NCI-H446 (cell line): ENCODE data around the gene FDX2.

ENCODE experiments used
- DNase-seq, 2 experiments: peaks; one replicate each; lab custom pipeline; 2025; lab: John Stamatoyannopoulos, UW

Gene FDX2

DNA sequence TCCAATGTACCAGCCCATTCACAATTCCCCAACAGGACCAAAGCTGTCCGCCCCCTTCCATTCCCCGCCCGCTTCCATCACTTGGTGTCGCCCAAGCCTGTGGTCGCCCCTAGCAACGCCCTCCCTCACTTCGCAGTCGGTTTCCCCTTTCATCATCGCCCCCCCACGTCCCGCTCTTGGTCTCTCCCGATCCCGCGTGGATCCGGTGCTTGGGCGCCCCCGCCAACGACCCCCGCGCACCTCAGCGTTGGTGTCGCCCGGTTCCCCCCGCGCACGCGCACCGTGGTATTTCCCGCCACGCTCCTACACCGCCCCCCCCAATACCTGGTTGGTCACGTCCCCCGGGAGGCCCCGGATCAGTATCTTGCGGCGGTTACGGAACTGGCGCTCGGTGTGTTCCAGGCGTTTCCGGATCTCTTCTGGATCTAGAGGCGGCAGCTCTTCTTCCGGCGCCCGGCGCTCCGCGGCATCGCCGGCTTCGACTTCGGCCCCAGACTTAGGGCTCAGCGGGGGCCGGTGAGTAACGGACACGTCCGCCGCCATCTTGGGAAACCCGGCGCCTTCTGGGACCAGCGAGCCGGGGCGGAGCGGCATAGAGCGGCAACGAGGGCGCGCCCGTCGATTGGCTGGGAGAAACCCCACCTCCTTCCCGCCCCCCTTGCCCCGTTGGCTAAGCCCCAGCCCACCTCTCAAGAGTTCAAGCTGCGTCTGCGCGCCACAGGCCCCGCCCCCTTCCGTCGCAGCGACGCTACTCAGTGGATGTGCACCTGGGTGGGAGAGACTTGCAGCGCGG lies 17.3 kb upstream of the FDX2 start, which contains the start of gene RAVER1:
Gene RAVER1 (minus strand): TSS at position 565 of the 793 bp plus-strand sequence. CDS start 22 bp downstream, at position 543.
- peak; percentile 96 to 99 for DNase-seq

DNA sequence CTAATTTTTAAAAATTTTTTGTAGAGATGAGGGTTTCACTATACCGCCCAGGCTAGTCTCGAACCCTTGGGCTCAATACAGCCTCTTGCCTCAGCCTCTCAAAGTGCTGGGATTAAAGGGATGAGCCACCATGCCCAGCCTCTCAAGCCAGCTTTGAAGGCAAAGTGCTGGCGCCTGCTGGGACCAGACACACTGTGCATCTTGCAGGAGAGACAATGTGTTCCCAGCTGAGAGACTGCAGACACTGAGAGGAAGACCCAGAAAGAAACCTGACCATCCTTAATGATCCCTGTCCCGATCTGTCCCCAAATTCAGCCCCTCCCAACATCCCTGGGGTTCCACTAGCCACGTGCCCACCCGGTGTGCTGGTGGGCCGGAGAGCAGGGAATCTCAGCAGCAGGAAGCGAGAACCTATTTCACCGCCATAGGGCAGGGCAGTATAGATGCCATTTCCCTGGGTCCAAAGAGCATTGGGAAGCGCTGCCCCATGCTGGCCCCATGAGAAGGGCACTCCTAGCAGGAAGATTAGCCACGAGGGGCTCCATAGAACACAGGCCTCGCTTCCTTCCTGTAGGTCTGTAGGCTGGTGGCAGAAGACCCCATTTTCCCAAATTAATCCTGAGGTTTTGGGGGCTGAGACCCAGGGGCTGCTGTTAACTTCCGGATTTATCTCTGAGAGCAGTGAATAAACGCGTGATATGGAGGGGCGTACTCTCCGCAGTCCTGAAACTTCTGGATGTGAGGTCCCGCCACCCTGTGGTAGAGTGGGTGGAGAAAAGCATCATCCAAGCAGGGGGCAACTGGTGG lies 16.5 kb upstream of the FDX2 start:
- DNase-seq: no peak

DNA sequence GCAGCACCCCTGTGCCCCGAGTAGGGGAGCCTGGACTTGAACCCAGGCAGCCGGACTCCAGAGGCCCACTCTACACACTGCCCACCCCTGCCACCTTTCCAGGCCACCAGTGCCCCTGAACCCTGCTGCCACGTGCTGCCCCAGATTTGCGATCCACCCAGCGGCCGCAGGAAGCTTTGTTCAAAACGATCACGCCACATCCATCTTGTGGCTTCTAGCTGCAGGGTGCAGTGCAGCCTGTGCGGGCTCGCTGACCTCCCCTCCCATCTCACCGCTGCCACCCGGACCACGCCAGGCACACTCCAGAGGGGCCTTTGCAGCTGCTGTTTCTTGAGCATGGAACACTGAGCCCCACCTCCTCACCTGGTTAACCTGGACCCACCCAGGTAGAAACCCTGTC lies 13.7 kb upstream of the FDX2 start:
- no peak for DNase-seq

DNA sequence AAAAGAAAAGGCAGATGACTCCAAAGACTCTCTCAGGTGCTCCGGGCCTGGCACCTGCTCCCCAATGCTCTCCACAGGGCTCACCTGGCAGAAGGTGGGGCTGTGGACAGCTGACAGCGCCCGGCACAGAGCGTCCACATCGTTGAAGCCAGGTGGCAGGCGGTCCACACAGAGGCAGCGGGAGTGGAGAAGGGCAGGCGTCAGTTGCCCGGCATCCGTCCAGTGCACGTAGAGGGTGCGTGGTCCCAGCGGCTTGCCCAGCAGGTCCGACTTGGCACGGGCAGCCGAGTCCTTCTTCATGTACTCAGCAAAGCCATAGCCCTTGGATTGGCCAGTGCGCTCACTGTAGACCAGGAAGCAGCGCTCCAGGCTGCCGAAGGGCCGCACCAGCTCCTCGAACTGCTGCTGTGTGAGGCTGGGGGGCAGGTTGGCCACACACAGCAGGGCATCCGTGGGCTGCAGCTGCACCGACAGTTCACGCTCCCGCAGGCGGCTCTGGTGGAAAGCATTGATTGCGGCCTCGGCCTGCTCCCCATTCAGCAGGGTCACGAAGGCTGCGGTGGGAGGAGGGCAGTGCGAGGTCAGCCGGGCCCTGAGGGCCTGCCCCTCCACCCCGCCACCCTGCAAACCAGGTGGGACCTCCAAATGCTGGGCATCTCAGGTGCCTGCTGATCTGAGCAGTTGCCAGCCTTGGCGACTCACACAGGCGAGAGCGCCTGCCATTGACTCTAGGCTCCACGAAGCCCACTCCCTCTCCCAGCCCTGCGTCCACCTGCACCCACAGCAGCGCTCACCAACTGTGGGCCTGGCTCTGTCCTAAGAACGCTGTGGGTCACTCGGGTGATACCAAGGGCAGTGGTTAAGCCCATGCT lies 13.0 kb upstream of the FDX2 start:
- DNase-seq: no peak

DNA sequence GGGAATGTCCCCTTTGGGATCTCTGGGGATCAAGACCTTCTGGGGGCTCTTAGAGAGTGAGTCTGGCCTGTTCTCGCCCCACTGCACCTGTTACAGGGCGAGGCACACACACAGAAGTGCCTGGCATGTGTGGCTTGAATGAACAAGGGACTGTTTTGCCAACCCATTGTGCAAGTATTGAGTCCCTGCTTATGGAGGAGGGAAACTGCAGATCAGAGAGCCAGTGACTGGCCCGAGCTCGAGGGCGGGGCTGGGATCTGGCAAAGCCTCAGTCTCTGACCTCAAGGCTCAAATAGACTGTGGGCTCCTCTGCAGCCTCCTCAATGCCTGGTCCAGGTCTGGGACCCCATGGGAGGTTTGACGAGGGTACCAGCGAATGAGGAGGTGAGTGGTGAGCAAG lies 12.0 kb upstream of the FDX2 start:
- no peak for DNase-seq

DNA sequence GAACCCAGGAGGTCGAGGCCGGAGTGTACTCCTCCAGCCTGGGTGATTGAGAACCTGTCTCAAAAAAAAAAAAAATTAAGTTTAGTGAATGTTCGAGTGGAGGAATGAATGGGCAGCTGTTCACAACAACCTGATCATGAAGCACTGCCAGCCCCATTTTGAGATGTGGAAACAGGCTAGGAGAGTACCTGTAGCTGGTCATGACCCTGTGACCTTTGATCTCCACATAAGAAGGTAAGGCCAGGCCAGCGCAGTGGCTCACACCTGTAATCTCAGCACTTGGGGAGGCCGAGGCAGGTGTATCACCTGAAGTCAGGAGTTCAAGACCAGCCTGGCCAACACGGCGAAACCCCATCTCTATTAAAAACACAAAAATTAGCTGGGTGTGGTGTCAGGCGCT lies 9.9 kb upstream of the FDX2 start:
- DNase-seq: no peak

DNA sequence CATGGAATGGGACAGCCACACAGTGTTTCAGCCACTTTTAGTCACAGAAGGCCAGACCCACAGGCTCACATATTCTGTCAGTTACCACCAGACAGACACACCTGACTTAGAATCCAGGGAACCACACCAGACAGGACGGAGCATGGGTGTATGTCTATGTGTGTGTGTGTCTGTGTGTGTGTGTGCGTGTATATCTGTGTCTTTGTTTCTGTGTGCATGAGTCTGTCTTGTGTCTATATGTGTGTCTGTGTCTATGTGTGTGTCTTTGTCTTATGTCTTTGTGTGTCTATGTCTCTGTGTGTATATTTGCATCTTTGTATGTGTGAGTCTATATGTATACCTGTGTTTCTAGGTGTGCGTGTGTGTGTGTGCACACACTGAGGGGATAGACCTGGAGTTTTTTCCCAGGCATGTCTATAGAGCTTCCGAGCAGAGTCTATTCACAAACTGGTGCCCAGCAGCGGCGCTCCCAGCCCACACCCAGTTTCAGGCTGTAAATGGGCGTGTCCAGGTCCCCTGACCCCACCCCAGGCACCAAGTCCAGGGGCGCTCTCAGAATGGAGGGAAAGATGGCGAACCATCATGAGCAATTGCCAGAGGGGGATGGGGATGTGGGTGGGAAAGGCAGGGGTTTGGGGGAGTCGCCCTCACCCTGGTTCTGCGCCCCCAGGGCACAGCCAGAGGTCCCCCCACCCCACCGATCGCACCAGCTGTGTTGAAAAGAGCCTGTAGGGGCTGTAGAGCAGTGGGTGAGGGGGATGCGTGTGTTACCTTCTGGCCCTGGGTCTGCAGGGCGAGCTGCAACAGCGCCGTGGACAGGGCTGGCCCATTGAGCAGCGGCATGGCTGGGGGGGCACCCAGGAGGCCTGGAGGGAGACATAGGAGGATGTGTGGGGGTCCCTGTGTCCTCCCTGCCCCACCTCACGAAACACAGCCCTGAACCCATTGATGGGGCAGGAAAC lies 6.3 kb upstream of the FDX2 start:
- DNase-seq: no peak

DNA sequence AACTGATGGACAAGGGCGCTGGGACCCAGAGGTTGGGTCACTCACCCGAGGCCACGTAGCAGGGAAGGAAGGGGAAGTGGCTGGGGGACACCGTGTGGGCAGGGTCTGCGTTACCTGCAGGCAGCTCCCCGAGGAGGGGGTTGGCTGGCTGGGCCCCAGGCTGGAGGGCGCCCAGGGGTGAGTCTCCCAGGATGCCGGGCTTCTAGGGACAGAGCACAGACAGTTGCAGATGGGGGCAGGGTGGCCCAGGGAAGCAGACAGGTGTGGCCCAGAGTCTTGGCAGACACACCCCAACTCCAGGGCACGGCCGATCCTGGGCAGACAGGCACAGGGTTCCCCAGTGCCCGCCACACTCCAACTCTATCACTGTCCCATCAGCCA lies 5.6 kb upstream of the FDX2 start:
- no peak for DNase-seq

DNA sequence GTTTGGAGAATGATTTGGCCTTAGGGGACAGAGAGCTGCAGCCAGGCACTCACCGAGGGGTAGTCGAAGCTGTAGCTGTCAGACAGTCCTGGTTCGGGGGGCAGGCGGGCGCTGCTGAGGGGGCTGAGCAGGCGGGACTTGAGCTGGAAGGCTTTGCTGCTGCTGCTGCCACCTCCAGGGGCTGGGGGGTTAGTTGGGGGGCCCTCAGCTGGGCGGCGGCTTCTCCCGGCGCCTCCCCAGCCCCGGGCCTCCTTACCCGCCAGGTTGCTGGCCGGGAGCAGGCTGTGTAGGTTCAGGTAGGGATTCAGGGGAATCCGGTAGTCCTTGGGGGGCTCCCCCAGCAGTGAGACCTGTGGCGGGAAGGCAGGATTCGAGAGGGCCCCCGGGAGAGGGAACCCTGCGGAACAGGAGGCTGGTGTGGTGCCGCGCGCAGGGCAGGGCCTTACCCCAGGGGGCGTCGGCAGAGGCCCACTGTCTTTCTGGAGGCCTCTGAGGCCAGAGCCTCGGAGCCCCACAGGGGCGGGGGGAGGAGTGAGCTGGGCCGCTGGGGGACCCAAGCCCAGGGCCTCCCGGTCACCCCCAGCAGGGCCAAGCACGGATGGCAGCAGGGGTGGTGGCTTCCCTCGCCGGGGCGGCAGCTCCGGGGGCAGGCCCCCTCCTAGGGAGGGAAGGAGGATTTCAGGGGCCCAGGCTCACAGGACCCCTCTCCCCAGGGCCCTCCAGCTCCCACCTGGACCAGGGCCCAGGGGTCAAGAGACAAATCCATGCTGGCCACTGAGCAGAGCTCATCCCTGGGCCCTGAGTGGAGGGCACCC lies 5.0 kb upstream of the FDX2 start:
- no peak for DNase-seq

DNA sequence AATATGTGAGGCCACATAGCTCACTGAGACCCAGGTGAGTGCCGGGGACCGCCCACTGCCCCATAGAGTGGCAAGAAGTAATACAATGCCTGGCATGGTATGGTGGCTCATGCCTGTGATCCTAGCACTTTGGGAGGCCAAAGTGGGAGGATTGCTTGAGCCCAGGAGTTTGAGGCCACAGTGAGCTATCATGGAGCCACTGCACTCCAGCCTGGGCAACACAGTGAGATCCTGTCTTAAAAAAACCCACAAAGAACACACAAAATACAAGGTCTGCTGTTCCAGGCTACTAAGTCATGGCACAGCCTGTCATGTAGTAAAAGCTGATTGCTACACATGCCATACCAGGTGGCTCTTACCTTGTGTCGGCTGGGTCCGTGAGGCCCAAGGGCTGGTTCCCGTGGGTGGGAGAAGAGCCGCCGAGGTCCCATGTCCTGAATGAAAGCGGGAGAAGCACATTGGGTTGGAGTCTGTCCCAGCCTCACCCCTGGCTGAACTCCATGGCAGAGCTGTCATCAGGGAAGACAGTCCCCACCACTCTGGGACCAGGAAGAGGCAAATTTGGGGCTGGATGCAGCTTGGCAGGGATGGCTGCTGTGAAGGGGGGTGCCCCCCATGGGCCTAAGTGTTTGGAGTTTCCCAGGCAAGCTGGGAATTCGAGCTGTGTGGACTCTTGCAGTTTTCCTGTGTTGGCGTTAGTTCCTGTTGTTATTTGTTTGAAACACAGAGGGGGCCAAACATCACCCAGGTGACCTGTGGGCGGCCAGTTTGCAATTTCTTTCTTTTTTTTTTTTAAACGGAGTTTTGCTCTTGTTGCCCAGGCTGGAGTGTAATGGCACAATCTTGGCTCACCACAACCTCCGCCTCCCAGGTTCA lies 3.2 kb upstream of the FDX2 start:
- no peak for DNase-seq

DNA sequence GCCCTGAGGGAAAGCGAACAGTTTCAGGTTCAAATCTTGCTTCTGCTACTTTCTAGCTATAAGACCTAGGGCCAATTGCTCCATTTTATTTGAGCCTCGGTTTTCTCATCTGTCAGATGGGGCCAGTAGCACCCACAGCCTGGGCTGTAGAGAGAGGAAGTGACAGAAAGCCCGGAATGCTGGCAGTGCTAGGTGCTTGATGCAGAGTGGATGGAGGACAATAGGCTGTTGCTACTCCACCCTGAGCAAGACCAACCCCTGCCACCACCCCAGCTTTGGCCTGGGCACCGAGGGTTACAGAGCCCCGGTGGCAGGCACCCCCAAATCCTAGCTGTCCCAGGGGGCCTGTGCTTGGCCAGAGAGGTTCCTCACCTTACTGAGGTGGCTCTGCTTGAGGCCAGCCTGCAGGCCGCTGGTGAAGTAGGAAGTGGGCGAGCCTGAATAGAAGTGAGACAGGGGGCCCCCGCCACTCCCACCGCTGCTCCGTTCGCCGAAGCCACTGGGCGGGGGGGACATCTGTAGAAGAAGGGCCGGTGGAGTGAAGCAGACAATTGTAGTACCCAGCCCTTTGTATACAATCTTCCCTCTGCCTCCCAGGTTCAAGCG lies 2.1 kb upstream of the FDX2 start:
- no peak for DNase-seq

DNA sequence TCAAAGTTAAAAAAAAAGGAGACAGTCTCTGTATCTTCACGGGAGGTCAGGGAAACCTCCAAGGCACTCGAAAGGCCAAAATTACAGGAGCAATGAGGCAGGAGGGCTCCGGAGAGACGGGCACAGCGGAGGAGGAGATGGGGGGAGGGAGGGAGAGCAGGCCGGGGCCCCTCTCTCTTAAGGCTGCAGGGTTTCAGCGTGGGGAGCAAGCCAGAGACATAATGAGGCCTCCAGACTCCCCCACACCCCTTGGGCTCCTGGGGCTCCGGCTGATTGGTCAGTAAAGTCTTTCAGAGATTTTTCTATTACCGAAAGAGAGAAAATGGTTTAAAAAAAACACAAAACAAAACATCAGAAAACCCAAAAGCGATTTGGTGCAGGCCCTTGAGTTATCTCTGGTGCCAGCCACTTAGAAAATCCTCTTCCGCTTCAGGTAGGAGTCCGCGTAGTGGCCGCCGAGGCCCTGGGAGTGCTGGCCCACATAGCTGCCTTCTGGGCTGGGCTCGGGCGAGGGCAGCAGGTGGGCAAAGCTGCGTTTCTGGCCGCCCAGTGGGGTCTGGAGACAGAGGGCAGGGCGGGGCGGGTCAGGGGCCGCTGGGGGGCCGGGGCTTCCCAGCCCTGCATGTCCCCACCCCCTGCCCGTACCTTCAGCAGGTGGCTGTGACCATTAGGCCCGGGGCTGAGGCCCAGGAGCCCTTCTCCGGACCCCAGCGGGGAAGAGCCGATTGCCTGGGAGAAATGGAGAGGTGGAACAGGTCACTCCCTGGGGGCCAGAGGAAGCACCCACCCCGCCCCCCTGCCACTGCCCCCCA lies 1.4 kb upstream of the FDX2 start:
- no peak for DNase-seq

DNA sequence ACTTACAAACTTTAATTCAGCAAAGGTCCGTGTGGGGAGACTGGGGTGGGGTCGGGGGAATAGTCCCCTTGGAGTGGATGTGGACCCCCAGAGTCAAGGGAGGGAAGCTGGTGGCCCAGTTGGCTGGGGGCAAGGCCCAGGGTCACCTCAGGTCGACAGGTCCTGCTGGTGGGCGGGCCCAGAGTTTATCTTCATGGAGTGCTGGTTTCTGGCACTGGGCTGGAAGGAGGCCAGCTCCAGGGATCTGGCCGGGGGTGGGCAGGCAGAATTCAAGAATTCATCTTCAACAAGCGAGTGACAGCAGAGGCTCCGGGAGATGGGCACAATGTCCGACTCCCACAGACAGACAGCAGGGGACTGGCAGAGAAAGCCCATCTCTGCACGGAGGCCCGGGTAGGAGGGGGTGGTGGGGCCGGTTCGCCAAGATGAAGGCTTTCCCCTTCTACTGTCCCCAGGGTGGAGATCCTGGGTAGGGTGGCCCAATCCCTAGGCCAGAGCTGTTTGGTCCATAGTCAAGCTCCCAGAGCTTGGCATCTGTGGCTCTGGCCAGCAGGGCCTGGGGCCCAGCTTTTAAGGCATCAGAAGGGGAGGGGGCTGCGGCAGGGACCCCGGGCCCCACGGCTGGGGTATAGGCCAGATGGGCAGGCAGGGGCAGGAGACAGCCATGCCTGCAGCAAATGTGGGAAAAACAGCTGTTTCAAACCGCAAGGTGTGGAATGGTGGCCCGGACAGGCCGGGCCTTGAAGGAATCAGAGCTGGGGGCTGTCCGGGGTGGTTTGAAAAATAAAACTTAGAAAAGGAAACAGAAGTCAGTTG lies 622 bp upstream of the FDX2 start:
- no peak for DNase-seq

DNA sequence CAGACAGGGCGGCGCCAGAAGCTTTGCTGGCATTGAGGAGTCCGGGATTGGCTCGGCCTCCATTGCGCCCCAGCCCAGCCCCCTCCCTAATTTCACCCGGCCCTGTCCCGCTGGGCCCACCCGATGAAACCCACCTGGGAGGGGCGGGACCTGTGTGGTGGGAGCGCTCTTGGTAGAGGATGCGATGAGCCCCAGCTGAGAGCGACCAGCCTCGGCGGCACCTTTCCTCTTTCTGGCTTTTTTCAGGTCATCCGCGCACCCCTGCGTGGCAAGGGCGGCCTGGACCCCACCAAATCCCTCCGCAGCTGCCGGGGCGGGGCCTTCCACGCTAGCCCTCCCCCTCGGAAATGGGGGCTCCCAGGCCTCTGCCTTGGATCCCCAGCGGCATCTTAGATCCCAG lies 6.4 kb downstream of the FDX2 start, which contains the start of gene ZGLP1:
Gene ZGLP1 (minus strand): TSS at position 393 of the 400 bp plus-strand sequence.
- no peak for DNase-seq

DNA sequence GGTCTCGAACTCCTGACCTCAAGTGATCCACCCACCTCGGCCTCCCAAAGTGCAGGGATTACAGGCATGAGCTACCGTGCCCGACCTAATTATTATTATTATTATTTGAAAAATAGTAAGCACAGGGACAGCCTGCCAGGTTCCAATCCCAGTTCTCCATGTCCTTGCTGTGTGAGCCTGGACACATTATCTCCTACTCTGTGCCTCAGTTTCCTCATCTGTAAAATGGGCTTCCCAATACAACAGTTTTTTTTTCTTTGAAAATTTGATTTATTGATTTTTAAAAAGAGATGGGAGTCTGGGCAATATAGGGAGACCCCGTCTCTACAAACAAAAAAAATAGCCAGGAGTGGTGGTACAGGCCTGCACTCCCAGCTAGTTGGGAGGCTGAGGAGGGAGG lies 9.5 kb downstream of the FDX2 start:
- no peak for DNase-seq

DNA sequence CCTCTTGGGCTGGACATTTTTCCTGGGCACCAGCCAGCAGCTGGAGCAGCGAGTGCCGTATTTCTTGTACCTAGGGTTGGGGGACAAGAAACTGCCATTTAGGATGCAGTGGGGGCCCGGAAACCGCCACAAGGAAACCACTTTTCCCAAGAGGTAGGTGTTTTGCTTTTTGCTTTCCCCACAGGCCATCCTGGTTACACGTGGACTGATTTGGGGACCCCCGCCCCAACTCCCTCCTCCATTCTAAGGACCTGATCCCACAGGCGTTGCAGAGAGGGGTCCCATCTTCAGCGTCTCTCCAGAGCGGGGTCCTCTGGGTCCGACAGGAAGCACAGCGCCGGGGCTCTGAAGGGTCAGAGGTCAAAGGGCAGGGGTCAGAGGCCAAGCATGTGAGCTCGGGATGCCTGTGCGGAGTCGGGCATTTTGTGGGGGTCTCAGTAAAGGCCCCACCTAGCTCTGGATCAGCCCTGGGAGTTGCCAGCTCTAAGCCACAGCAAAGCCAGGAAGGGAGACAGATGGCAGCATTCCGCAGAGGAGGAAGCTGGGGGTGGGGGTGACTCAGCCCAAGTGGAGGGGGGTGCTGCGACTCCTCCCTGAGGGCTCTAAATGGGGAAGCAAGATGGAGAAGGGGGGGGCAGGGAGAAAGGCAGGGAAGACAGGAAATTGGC lies 10.5 kb downstream of the FDX2 start:
- no peak for DNase-seq
